HEK293 (cell line): ENCODE data around the gene ABCE1.

Experiments
- CTCF ChIA-PET: fragments of 350-600 bp; formaldehyde crosslinking; extraction: SDS; loops from one replicate; lab custom pipeline; 2021; ENCODE audit warnings: antibody characterized with exemption; lab: Yijun Ruan, JAX
- POLR2A ChIA-PET: fragments of 300-600 bp; formaldehyde crosslinking; extraction: SDS; loops from one replicate; lab custom pipeline; 2020; ENCODE audit warnings: antibody characterized with exemption, inconsistent platforms; lab: Yijun Ruan, JAX
- H3K27ac ChIP-seq: fragments of 200-500 bp; sonication (Bioruptor generic); 2 replicates; pipeline ENCODE4 v1.5.1; 2014; ENCODE audit warnings: low read depth, low read length, control low read depth, inconsistent platforms; ENCODE audit errors: extremely low read depth
- H3K36me3 ChIP-seq, 2 experiments: fragments of 200-500 bp in 1 of 2; sonication (Bioruptor generic) in 1 of 2; 1 replicate in 1 of 2; 2 replicates in 1 of 2; pipeline ENCODE4 v1.5.1; 2014 to 2017; ENCODE audit warnings: inconsistent platforms in 2 of 2, low read length in 2 of 2; ENCODE audit not compliant: control insufficient read depth in 2 of 2, insufficient read depth in 1 of 2
- H3K4me1 ChIP-seq: fragments of 200-500 bp; sonication (Bioruptor generic); 2 replicates; pipeline ENCODE4 v1.5.1; 2014; ENCODE audit warnings: mild to moderate bottlenecking, low read length, inconsistent platforms; ENCODE audit not compliant: control insufficient read depth, insufficient read depth
- H3K4me3 ChIP-seq: 2 replicates; pipeline ENCODE4 v1.5.1; 2011; ENCODE audit warnings: low read depth, mild to moderate bottlenecking, control low read depth, low read length, moderate library complexity
- H3K9me3 ChIP-seq: fragments of 200-500 bp; sonication (Bioruptor generic); 2 replicates; pipeline ENCODE4 v1.5.1; 2014; ENCODE audit warnings: low read depth, low read length, inconsistent platforms; ENCODE audit not compliant: control insufficient read depth, insufficient read depth
- GFI1B ChIP-seq: fragments of 450-650 bp; formaldehyde crosslinking; IDR thresholded peaks from 2 replicates; pipeline ENCODE4 v1.5.1; 2016; ENCODE audit warnings: missing biosample characterization, missing genetic modification characterization
- KLF7 ChIP-seq: fragments of 450-650 bp; formaldehyde crosslinking; IDR thresholded peaks from 2 replicates; pipeline ENCODE4 v1.5.1; 2016; ENCODE audit warnings: missing biosample characterization, missing genetic modification characterization, borderline replicate concordance
- KLF9 ChIP-seq: fragments of 450-650 bp; formaldehyde crosslinking; IDR thresholded peaks from 2 replicates; pipeline ENCODE4 v1.5.1; 2016; ENCODE audit warnings: missing biosample characterization, missing genetic modification characterization, low read depth
- TRIM28 ChIP-seq: IDR thresholded peaks from 2 replicates; pipeline ENCODE4 v1.6.1; 2011; ENCODE audit warnings: low read length, control low read depth, borderline replicate concordance
- WT1 ChIP-seq: fragments of 450-650 bp; formaldehyde crosslinking; IDR thresholded peaks from 2 replicates; pipeline ENCODE4 v1.5.1; 2016; ENCODE audit warnings: missing biosample characterization, missing genetic modification characterization
- ZBTB17 ChIP-seq: fragments of 450-650 bp; formaldehyde crosslinking; IDR thresholded peaks from 2 replicates; pipeline ENCODE4 v1.5.1; 2016; ENCODE audit warnings: missing biosample characterization, missing genetic modification characterization
- ZNF140 ChIP-seq: fragments of 450-650 bp; formaldehyde crosslinking; IDR thresholded peaks from 2 replicates; pipeline ENCODE4 v1.5.1; 2016; ENCODE audit warnings: missing biosample characterization, missing genetic modification characterization
- ZNF146 ChIP-seq: fragments of 450-650 bp; formaldehyde crosslinking; IDR thresholded peaks from 2 replicates; pipeline ENCODE4 v1.5.1; 2016; ENCODE audit warnings: missing biosample characterization, missing genetic modification characterization
- ZNF211 ChIP-seq: fragments of 450-650 bp; formaldehyde crosslinking; IDR thresholded peaks from 2 replicates; pipeline ENCODE4 v1.5.1; 2016; ENCODE audit warnings: low read depth, missing biosample characterization, missing genetic modification characterization
- ZNF302 ChIP-seq: fragments of 450-650 bp; formaldehyde crosslinking; IDR thresholded peaks from 2 replicates; pipeline ENCODE4 v1.5.1; 2016; ENCODE audit warnings: missing biosample characterization, missing genetic modification characterization, low read depth
- ZNF354C ChIP-seq: fragments of 450-650 bp; formaldehyde crosslinking; IDR thresholded peaks from 2 replicates; pipeline ENCODE4 v1.5.1; 2016; ENCODE audit warnings: missing biosample characterization, missing genetic modification characterization, low read depth, borderline replicate concordance
- ZNF624 ChIP-seq: fragments of 450-650 bp; formaldehyde crosslinking; IDR thresholded peaks from 2 replicates; pipeline ENCODE4 v1.5.1; 2017; ENCODE audit warnings: missing biosample characterization, missing genetic modification characterization
- ZNF626 ChIP-seq: fragments of 450-650 bp; sonication (Bioruptor Pico); formaldehyde crosslinking; IDR thresholded peaks from 2 replicates; pipeline ENCODE4 v1.5.1; 2018; ENCODE audit warnings: missing biosample characterization, missing genetic modification characterization, inconsistent platforms
- ZNF654 ChIP-seq: fragments of 450-650 bp; formaldehyde crosslinking; IDR thresholded peaks from 2 replicates; pipeline ENCODE4 v1.5.1; 2016; ENCODE audit warnings: low read depth, missing biosample characterization, missing genetic modification characterization
- ZNF76 ChIP-seq: fragments of 450-650 bp; formaldehyde crosslinking; IDR thresholded peaks from 2 replicates; pipeline ENCODE4; 2016; ENCODE audit warnings: low read depth, missing biosample characterization, missing genetic modification characterization, borderline replicate concordance
- ZNF768 ChIP-seq: fragments of 450-650 bp; formaldehyde crosslinking; IDR thresholded peaks from 2 replicates; pipeline ENCODE4 v1.5.1; 2018; ENCODE audit warnings: missing biosample characterization, mild to moderate bottlenecking, missing genetic modification characterization
- TF ChIP-seq, protein P1 (sequence below): fragments of 450-650 bp; formaldehyde crosslinking; IDR thresholded peaks from 2 replicates; pipeline ENCODE4 v1.5.1; 2016; ENCODE audit warnings: missing biosample characterization, missing genetic modification characterization
- TF ChIP-seq, protein P2 (sequence below): fragments of 450-650 bp; formaldehyde crosslinking; IDR thresholded peaks from 2 replicates; pipeline ENCODE4 v1.5.1; 2016; ENCODE audit warnings: missing biosample characterization, missing genetic modification characterization, low read depth
- TF ChIP-seq, protein P3 (sequence below): fragments of 450-650 bp; IDR thresholded peaks from 2 replicates; pipeline ENCODE4 v1.5.1; 2018; ENCODE audit warnings: missing biosample characterization, mild to moderate bottlenecking, missing genetic modification characterization

The ABCE1 gene

DNA sequence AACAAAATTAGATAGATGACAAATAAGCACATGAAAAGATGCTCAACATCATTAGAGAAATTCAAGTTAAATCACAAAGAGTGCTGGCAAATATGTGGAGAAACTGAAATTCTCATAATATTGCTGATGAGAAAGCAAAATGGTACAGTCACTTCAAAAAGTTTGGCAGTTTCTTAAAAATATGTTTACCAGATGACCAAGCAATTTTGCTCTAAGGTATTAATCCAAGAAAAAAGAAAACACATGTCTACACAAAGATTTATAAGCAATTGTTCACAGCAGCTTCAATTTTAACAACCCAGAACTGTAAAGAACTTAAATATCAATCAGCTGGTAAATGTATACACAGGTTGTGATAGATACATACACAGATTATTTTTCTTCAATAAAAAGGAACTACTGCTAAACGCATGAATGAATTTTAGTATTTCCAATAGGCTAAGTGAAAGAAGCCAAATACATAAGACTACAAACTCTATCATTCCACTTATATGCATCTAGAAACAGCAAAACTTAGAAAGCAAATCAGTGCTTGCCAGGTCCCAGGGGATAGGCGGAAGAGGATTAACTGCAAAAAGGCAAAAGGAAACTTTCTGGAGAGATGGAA, 70.6 kb downstream of the ABCE1 start:
- ChIA-PET POLR2A (no interaction called here), CTCF (no interaction called here)
- Histone ChIP-seq H3K4me1 (no peaks in the 10 kb centered on the region), H3K36me3 (peaks cover 3 to 43% of the 10 kb centered on the region in 2 experiments; a peak in 2 of 3 replicates), H3K9me3 (no peaks in the 10 kb centered on the region), H3K27ac (no peak overlapping the region), H3K4me3 (no peak overlapping the region)
- TF ChIP-seq, protein P1, sequence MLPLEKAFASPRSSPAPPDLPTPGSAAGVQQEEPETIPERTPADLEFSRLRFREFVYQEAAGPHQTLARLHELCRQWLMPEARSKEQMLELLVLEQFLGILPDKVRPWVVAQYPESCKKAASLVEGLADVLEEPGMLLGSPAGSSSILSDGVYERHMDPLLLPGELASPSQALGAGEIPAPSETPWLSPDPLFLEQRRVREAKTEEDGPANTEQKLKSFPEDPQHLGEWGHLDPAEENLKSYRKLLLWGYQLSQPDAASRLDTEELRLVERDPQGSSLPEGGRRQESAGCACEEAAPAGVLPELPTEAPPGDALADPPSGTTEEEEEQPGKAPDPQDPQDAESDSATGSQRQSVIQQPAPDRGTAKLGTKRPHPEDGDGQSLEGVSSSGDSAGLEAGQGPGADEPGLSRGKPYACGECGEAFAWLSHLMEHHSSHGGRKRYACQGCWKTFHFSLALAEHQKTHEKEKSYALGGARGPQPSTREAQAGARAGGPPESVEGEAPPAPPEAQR = no peak
- TF ChIP-seq ZNF146 (tag by site-specific recombination) (no peak), KLF9 (tag by site-specific recombination) (no peak), ZNF76 (no peak), ZNF768 (no peak), ZBTB17 (tag by site-specific recombination) (no peak), ZNF354C (no peak), ZNF302 (no peak), ZNF211 (no peak), ZNF654 (no peak), ZNF624 (tag by site-specific recombination) (no peak), KLF7 (tag by site-specific recombination) (no peak), ZNF626 (tag by site-specific recombination) (no peak)
- TF ChIP-seq, protein P2, sequence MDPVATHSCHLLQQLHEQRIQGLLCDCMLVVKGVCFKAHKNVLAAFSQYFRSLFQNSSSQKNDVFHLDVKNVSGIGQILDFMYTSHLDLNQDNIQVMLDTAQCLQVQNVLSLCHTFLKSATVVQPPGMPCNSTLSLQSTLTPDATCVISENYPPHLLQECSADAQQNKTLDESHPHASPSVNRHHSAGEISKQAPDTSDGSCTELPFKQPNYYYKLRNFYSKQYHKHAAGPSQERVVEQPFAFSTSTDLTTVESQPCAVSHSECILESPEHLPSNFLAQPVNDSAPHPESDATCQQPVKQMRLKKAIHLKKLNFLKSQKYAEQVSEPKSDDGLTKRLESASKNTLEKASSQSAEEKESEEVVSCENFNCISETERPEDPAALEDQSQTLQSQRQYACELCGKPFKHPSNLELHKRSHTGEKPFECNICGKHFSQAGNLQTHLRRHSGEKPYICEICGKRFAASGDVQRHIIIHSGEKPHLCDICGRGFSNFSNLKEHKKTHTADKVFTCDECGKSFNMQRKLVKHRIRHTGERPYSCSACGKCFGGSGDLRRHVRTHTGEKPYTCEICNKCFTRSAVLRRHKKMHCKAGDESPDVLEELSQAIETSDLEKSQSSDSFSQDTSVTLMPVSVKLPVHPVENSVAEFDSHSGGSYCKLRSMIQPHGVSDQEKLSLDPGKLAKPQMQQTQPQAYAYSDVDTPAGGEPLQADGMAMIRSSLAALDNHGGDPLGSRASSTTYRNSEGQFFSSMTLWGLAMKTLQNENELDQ (tag by site-specific recombination) = no peak
- TF ChIP-seq, protein P3, sequence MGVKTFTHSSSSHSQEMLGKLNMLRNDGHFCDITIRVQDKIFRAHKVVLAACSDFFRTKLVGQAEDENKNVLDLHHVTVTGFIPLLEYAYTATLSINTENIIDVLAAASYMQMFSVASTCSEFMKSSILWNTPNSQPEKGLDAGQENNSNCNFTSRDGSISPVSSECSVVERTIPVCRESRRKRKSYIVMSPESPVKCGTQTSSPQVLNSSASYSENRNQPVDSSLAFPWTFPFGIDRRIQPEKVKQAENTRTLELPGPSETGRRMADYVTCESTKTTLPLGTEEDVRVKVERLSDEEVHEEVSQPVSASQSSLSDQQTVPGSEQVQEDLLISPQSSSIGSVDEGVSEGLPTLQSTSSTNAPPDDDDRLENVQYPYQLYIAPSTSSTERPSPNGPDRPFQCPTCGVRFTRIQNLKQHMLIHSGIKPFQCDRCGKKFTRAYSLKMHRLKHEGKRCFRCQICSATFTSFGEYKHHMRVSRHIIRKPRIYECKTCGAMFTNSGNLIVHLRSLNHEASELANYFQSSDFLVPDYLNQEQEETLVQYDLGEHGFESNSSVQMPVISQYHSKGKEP (tag by site-specific recombination) = no peak

DNA sequence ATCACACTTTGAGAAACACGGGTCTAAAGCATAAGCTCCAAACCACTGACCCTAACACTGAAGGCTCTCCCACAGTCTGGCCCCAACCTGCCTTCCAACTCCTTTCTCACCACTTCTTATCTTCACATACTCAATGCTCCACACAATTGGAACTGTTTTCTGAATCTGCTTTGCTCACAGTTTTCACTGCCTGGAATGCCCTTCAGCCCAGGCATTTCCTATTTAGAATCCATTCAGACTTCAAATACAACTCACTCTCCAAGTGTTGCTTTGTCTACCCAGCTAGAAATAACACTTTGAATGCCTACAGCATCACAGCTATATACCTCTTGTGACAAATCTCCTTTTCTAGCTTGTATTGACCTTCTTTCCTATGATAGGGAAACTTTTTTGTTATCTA, 72.1 kb downstream of the ABCE1 start:
- ChIA-PET CTCF (no interaction called here), POLR2A (no interaction called here)
- H3K9me3 ChIP-seq = no peaks in the 10 kb centered on the region
- H3K27ac ChIP-seq = no peak overlapping the region
- peaks cover 6 to 51% of the 10 kb centered on the region in 2 experiments; a peak in 2 of 3 replicates for H3K36me3 ChIP-seq
- H3K4me1 ChIP-seq = no peaks in the 10 kb centered on the region
- no peak overlapping the region for H3K4me3 ChIP-seq
- TF ChIP-seq WT1 (no peak), ZNF140 (no peak), ZNF211 (no peak), GFI1B (tag by site-specific recombination) (no peak), TRIM28 (no peak)
